HepG2 (cell line): ENCODE data around the gene CLPTM1. TPM values are rescaled to one million over a fixed set of nuclear protein-coding genes. Genes with fewer than 3 reads are reported as not detected.

Source experiments
- ADNP ChIP-seq: sonication (generic); formaldehyde crosslinking; IDR thresholded peaks from 2 replicates; pipeline ENCODE4 v1.4.0; 2020; ENCODE audit warnings: missing genetic modification reagents
- ARNT ChIP-seq: fragments of 450-650 bp; IDR thresholded peaks from 2 replicates; pipeline ENCODE4 v1.6.1; 2017
- HNRNPL ChIP-seq: fragments of 200-400 bp; formaldehyde crosslinking; IDR thresholded peaks from 2 replicates; pipeline ENCODE4 v1.6.1; 2017; ENCODE audit warnings: mild to moderate bottlenecking, low read depth, low read length
- PHF5A ChIP-seq: IDR thresholded peaks from one replicate; pipeline ENCODE4 v1.6.1; 2018; ENCODE audit warnings: low read depth, missing genetic modification reagents; ENCODE audit not compliant: unreplicated experiment
- SIX4 ChIP-seq: sonication (generic); formaldehyde crosslinking; IDR thresholded peaks from 2 replicates; pipeline ENCODE4 v1.4.0; 2020; ENCODE audit warnings: missing genetic modification reagents
- U2AF1 ChIP-seq: fragments of 200-400 bp; formaldehyde crosslinking; optimal IDR thresholded peaks from 2 replicates; pipeline ENCODE3; 2017; ENCODE audit warnings: mild to moderate bottlenecking, low read depth, low read length
- ZNF589 ChIP-seq: sonication (generic); formaldehyde crosslinking; conservative IDR thresholded peaks from 2 replicates; pipeline ENCODE4 v1.8.0; 2022; ENCODE audit warnings: mild to moderate bottlenecking, moderate library complexity, missing genetic modification reagents
- ZNF720 ChIP-seq: sonication (generic); formaldehyde crosslinking; IDR thresholded peaks from 2 replicates; pipeline ENCODE4 v1.4.0; 2020; ENCODE audit warnings: missing genetic modification reagents
- ZNF75D ChIP-seq: sonication (generic); formaldehyde crosslinking; IDR thresholded peaks from 2 replicates; pipeline ENCODE4 v1.8.1; 2023; ENCODE audit warnings: missing genetic modification reagents, mild to moderate bottlenecking, borderline replicate concordance
- polyA plus RNA-seq, 8 experiments: library from polyadenylated mRNA; depleted of rRNA in 3 of 8; stranded (reverse) in 7 of 8; unstranded in 1 of 8; fragments of >200 nt; fragmentation: Illumina TruSeq in 4 of 8; extraction: Trizol in 4 of 8; gene quantifications; 2 replicates each; pipeline versions ENCODE4 v1.2.1 to v1.2.3, GENCODE V29; 2011 to 2016; ENCODE audit warnings: low read depth in 4 of 8, missing spikeins in 1 of 8, mixed read lengths in 1 of 8; ENCODE audit not compliant: insufficient read depth in 1 of 8
- total RNA-seq, 5 experiments: library from RNA; depleted of rRNA; stranded (reverse); fragments of >200 nt; fragmentation: Illumina TruSeq; extraction: Trizol; gene quantifications; 2 replicates each; pipeline ENCODE4 v1.2.3, GENCODE V29; 2016; ENCODE audit warnings: low read depth in 1 of 5
- TF ChIP-seq, protein P1 (sequence below): sonication (generic); formaldehyde crosslinking; IDR thresholded peaks from 2 replicates; pipeline ENCODE4 v1.8.0; 2022; ENCODE audit warnings: missing genetic modification reagents, mild to moderate bottlenecking, moderate library complexity, borderline replicate concordance
- TF ChIP-seq, protein P2 (sequence below): sonication (generic); formaldehyde crosslinking; IDR thresholded peaks from 2 replicates; pipeline ENCODE4 v1.4.0; 2020; ENCODE audit warnings: mild to moderate bottlenecking, missing genetic modification reagents
- TF ChIP-seq, protein P3 (sequence below): IDR thresholded peaks from 2 replicates; pipeline ENCODE4 v1.6.1; 2016; ENCODE audit warnings: mild to moderate bottlenecking, missing biosample characterization, missing genetic modification reagents

CLPTM1 gene
- total and polyA plus RNA-seq, 2 of the 13 experiments (the other 11 are each of a cell fraction or from before 2014, with no cell fraction given), result 34.9 to 42.8 TPM

DNA sequence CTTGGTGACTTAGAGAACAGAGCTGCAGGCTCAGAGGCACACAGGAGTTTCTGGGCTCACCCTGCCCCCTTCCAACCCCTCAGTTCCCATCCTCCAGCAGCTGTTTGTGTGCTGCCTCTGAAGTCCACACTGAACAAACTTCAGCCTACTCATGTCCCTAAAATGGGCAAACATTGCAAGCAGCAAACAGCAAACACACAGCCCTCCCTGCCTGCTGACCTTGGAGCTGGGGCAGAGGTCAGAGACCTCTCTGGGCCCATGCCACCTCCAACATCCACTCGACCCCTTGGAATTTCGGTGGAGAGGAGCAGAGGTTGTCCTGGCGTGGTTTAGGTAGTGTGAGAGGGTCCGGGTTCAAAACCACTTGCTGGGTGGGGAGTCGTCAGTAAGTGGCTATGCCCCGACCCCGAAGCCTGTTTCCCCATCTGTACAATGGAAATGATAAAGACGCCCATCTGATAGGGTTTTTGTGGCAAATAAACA, 30.9 kb upstream of the CLPTM1 start (continued):
- TF ChIP-seq, protein P1, sequence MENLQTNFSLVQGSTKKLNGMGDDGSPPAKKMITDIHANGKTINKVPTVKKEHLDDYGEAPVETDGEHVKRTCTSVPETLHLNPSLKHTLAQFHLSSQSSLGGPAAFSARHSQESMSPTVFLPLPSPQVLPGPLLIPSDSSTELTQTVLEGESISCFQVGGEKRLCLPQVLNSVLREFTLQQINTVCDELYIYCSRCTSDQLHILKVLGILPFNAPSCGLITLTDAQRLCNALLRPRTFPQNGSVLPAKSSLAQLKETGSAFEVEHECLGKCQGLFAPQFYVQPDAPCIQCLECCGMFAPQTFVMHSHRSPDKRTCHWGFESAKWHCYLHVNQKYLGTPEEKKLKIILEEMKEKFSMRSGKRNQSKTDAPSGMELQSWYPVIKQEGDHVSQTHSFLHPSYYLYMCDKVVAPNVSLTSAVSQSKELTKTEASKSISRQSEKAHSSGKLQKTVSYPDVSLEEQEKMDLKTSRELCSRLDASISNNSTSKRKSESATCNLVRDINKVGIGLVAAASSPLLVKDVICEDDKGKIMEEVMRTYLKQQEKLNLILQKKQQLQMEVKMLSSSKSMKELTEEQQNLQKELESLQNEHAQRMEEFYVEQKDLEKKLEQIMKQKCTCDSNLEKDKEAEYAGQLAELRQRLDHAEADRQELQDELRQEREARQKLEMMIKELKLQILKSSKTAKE (CRISPR knock-in tag), result peak; percentile 99
- 0 out of 2 replicates have a peak, but pooled peaks have one; percentile 33 for TF ChIP-seq ADNP (CRISPR knock-in tag)
- no peak for TF ChIP-seq ARNT
- TF ChIP-seq PHF5A, result peak; percentile 98
- TF ChIP-seq ZNF720 (CRISPR knock-in tag), result no peak
- TF ChIP-seq, protein P2, sequence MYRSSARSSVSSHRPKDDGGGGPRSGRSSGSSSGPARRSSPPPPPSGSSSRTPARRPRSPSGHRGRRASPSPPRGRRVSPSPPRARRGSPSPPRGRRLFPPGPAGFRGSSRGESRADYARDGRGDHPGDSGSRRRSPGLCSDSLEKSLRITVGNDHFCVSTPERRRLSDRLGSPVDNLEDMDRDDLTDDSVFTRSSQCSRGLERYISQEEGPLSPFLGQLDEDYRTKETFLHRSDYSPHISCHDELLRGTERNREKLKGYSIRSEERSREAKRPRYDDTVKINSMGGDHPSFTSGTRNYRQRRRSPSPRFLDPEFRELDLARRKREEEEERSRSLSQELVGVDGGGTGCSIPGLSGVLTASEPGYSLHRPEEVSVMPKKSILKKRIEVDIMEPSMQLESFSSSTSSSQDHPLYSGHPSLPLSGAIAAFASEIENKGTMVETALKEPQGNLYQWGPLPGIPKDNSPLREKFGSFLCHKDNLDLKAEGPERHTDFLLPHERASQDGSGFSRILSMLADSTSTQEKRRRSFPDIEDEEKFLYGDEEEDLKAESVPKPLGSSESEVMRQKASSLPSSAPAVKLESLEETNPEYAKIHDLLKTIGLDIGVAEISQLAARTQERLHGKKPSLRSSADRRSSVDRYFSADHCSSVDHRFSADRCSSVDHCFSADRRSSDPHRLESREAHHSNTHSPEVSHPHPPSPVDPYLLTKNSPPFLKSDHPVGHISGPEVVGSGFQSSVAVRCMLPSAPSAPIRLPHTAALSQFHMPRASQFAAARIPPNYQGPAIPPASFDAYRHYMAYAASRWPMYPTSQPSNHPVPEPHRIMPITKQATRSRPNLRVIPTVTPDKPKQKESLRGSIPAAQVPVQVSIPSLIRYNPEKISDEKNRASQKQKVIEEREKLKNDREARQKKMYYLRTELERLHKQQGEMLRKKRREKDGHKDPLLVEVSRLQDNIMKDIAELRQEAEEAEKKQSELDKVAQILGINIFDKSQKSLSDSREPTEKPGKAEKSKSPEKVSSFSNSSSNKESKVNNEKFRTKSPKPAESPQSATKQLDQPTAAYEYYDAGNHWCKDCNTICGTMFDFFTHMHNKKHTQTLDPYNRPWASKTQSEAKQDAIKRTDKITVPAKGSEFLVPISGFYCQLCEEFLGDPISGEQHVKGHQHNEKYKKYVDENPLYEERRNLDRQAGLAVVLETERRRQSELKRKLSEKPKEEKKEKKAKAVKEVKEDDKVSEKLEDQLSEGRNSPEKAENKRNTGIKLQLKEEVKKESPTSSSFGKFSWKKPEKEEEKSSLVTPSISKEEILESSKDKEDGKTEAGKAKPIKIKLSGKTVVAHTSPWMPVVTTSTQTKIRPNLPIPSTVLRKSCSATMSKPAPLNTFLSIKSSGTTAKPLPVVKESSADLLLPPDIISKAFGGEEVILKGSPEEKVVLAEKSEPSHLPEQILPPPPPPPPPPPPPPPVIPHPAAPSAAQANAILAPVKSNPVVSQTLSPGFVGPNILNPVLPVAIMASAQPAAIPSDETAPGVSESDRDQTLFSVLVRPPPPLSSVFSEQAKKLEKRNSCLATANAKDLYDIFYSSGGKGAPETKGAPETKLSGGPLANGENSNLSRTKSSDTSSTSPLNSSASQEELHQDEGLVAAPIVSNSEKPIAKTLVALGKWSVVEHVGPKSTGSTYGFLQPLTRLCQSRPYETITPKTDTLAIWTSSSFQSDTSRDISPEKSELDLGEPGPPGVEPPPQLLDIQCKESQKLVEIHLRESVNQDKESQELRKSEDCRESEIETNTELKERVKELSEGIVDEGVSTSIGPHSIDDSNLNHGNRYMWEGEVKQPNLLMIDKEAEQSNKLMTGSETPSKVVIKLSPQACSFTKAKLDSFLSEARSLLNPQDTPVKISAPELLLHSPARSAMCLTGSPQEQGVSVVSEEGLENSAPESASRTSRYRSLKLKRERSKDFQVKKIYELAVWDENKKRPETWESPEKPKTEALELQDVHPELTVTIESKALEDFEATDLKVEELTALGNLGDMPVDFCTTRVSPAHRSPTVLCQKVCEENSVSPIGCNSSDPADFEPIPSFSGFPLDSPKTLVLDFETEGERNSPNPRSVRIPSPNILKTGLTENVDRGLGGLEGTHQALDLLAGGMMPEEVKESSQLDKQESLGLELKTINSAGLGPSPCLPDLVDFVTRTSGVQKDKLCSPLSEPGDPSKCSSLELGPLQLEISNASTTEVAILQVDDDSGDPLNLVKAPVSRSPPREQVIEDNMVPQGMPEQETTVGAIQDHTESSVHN, result no peak
- no peak; the same call in 1 of the 2 replicates for TF ChIP-seq SIX4 (CRISPR knock-in tag)
- no peak for TF ChIP-seq ZNF589
- TF ChIP-seq, protein P3, sequence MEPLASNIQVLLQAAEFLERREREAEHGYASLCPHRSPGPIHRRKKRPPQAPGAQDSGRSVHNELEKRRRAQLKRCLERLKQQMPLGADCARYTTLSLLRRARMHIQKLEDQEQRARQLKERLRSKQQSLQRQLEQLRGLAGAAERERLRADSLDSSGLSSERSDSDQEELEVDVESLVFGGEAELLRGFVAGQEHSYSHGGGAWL, result no peak; the same call in 1 of the 2 replicates
- peak; percentile 94 for TF ChIP-seq HNRNPL
- no peak for TF ChIP-seq ZNF75D (CRISPR knock-in tag)
- peak; percentile 96 for TF ChIP-seq U2AF1
